ENCODE results near the gene BORCS6. TPM values are rescaled to one million over a fixed set of nuclear protein-coding genes. Genes with fewer than 3 reads are reported as not detected.

Gene BORCS6
- total and polyA plus RNA-seq, 2 of the 13 experiments (the other 11 are each of a cell fraction or from before 2014, with no cell fraction given) = 2.0 to 5.1 TPM

DNA sequence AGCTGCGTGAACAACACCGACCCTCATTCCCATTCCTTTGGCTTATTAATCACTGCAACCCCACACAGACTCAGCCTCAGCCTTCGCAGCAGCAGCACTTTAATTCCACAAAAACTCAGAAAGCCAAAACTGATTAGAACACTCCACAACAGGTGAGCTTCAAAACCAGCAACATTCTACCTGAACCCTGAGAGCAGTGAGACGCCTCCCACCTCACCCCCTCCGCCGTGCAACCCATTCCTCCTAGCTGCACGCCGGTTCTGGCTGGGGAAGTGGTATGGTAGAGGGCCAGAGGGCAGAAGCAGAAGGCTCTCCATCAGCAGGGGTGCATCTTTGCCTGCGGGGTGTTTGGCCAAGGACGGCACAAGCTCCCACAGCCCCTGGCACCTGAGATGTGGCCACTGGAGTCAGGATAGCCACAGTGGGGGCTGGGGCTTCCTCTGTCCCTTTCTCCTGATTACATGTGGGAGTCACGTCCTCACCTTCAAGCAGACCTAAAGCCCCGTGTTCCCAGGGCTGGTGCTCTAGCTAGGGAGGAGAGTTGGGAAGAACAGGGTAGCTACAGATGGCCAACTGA lies 1.6 kb downstream of the BORCS6 start (continued):
- TF ChIP-seq, protein P1, sequence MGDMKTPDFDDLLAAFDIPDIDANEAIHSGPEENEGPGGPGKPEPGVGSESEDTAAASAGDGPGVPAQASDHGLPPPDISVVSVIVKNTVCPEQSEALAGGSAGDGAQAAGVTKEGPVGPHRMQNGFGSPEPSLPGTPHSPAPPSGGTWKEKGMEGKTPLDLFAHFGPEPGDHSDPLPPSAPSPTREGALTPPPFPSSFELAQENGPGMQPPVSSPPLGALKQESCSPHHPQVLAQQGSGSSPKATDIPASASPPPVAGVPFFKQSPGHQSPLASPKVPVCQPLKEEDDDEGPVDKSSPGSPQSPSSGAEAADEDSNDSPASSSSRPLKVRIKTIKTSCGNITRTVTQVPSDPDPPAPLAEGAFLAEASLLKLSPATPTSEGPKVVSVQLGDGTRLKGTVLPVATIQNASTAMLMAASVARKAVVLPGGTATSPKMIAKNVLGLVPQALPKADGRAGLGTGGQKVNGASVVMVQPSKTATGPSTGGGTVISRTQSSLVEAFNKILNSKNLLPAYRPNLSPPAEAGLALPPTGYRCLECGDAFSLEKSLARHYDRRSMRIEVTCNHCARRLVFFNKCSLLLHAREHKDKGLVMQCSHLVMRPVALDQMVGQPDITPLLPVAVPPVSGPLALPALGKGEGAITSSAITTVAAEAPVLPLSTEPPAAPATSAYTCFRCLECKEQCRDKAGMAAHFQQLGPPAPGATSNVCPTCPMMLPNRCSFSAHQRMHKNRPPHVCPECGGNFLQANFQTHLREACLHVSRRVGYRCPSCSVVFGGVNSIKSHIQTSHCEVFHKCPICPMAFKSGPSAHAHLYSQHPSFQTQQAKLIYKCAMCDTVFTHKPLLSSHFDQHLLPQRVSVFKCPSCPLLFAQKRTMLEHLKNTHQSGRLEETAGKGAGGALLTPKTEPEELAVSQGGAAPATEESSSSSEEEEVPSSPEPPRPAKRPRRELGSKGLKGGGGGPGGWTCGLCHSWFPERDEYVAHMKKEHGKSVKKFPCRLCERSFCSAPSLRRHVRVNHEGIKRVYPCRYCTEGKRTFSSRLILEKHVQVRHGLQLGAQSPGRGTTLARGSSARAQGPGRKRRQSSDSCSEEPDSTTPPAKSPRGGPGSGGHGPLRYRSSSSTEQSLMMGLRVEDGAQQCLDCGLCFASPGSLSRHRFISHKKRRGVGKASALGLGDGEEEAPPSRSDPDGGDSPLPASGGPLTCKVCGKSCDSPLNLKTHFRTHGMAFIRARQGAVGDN (CRISPR knock-in tag; IDR thresholded peaks at IDR 0.05) = peak; percentile 0; the same call in 1 of the 2 replicates
- TF ChIP-seq ETS1 (CRISPR knock-in tag; IDR thresholded peaks at IDR 0.05) (no peak), TGIF2 (CRISPR knock-in tag; IDR thresholded peaks at IDR 0.05) (no peak), MBNL3 (CRISPR knock-in tag; conservative IDR thresholded peaks at IDR 0.05) (no peak), ATF7 (IDR thresholded peaks at IDR 0.05) (no peak), ATF7 (CRISPR knock-in tag; IDR thresholded peaks at IDR 0.05) (no peak), ZNF614 (CRISPR knock-in tag; IDR thresholded peaks at IDR 0.05; ENCODE audit: borderline replicate concordance) (no peak)
- TF ChIP-seq, protein P2, sequence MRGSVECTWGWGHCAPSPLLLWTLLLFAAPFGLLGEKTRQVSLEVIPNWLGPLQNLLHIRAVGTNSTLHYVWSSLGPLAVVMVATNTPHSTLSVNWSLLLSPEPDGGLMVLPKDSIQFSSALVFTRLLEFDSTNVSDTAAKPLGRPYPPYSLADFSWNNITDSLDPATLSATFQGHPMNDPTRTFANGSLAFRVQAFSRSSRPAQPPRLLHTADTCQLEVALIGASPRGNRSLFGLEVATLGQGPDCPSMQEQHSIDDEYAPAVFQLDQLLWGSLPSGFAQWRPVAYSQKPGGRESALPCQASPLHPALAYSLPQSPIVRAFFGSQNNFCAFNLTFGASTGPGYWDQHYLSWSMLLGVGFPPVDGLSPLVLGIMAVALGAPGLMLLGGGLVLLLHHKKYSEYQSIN (CRISPR knock-in tag; IDR thresholded peaks at IDR 0.05; ENCODE audit: borderline replicate concordance) = no peak
- TF ChIP-seq, protein P3, sequence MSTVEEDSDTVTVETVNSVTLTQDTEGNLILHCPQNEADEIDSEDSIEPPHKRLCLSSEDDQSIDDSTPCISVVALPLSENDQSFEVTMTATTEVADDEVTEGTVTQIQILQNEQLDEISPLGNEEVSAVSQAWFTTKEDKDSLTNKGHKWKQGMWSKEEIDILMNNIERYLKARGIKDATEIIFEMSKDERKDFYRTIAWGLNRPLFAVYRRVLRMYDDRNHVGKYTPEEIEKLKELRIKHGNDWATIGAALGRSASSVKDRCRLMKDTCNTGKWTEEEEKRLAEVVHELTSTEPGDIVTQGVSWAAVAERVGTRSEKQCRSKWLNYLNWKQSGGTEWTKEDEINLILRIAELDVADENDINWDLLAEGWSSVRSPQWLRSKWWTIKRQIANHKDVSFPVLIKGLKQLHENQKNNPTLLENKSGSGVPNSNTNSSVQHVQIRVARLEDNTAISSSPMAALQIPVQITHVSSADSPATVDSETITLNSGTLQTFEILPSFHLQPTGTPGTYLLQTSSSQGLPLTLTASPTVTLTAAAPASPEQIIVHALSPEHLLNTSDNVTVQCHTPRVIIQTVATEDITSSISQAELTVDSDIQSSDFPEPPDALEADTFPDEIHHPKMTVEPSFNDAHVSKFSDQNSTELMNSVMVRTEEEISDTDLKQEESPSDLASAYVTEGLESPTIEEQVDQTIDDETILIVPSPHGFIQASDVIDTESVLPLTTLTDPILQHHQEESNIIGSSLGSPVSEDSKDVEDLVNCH (CRISPR knock-in tag; IDR thresholded peaks at IDR 0.05) = no peak
- TF ChIP-seq, protein P4, sequence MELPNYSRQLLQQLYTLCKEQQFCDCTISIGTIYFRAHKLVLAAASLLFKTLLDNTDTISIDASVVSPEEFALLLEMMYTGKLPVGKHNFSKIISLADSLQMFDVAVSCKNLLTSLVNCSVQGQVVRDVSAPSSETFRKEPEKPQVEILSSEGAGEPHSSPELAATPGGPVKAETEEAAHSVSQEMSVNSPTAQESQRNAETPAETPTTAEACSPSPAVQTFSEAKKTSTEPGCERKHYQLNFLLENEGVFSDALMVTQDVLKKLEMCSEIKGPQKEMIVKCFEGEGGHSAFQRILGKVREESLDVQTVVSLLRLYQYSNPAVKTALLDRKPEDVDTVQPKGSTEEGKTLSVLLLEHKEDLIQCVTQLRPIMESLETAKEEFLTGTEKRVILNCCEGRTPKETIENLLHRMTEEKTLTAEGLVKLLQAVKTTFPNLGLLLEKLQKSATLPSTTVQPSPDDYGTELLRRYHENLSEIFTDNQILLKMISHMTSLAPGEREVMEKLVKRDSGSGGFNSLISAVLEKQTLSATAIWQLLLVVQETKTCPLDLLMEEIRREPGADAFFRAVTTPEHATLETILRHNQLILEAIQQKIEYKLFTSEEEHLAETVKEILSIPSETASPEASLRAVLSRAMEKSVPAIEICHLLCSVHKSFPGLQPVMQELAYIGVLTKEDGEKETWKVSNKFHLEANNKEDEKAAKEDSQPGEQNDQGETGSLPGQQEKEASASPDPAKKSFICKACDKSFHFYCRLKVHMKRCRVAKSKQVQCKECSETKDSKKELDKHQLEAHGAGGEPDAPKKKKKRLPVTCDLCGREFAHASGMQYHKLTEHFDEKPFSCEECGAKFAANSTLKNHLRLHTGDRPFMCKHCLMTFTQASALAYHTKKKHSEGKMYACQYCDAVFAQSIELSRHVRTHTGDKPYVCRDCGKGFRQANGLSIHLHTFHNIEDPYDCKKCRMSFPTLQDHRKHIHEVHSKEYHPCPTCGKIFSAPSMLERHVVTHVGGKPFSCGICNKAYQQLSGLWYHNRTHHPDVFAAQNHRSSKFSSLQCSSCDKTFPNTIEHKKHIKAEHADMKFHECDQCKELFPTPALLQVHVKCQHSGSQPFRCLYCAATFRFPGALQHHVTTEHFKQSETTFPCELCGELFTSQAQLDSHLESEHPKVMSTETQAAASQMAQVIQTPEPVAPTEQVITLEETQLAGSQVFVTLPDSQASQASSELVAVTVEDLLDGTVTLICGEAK (IDR thresholded peaks at IDR 0.05) = no peak
- TF ChIP-seq, protein P4 (CRISPR knock-in tag; IDR thresholded peaks at IDR 0.05) = no peak

Measured in HepG2 (cell line).